ENCODE results near the gene MGMT.

Gene MGMT

GRCh38 chr10:129740532-129741279 is 273.7 kb downstream of the MGMT start:
- H3K27ac ChIP-seq (ENCODE audit: low read length), result no peak overlapping the region
- no peak overlapping the region for H3K9ac ChIP-seq (ENCODE audit: low read depth, low read length)
- no peak for DNase-seq
- no peaks in the 10 kb centered on the region for H3K27me3 ChIP-seq (ENCODE audit: insufficient read depth, low read length, poor library complexity)
- no peaks in the 10 kb centered on the region for H3K79me2 ChIP-seq (ENCODE audit: insufficient read depth, low read length)
- no peaks in the 10 kb centered on the region for H3K36me3 ChIP-seq (ENCODE audit: insufficient read depth, low read length)
- H3K4me1 ChIP-seq (ENCODE audit: insufficient read depth, low read length), result peaks cover 7% of the 10 kb centered on the region; the same call in 1 of the 2 replicates
- no peak overlapping the region for H2AFZ ChIP-seq (ENCODE audit: low read depth, low read length)
- H3K9me3 ChIP-seq (ENCODE audit: insufficient read depth, low read length, severe bottlenecking), result no peaks in the 10 kb centered on the region
- H3K4me2 ChIP-seq (ENCODE audit: insufficient read depth, low read length), result no peak overlapping the region
- H3K4me3 ChIP-seq (ENCODE audit: low read depth in 1 of 2, low read length in 2 of 2), result no peak overlapping the region
- TF ChIP-seq EZH2 (IDR thresholded peaks at IDR 0.05; ENCODE audit: borderline replicate concordance, low read depth, low read length, severe bottlenecking) (no peak), CTCF (IDR thresholded peaks at IDR 0.05; ENCODE audit: borderline replicate concordance, extremely low read depth, low read length, poor library complexity, severe bottlenecking) (no peak)
- H4K20me1 ChIP-seq (ENCODE audit: insufficient read depth, low read length), result no peaks in the 10 kb centered on the region
- no peak for ATAC-seq (ENCODE audit: insufficient read depth, low read depth)

GRCh38 chr10:129741280-129741977 is 274.4 kb downstream of the MGMT start:
- Histone ChIP-seq H4K20me1 (ENCODE audit: insufficient read depth, low read length) (no peaks in the 10 kb centered on the region), H3K4me2 (ENCODE audit: insufficient read depth, low read length) (no peak overlapping the region), H3K27ac (ENCODE audit: low read length) (no peak overlapping the region), H3K36me3 (ENCODE audit: insufficient read depth, low read length) (no peaks in the 10 kb centered on the region), H3K27me3 (ENCODE audit: insufficient read depth, low read length, poor library complexity) (no peaks in the 10 kb centered on the region), H3K4me1 (ENCODE audit: insufficient read depth, low read length) (peaks cover 7% of the 10 kb centered on the region; the same call in 1 of the 2 replicates), H3K9me3 (ENCODE audit: insufficient read depth, low read length, severe bottlenecking) (no peaks in the 10 kb centered on the region), H3K79me2 (ENCODE audit: insufficient read depth, low read length) (no peaks in the 10 kb centered on the region), H3K9ac (ENCODE audit: low read depth, low read length) (no peak overlapping the region), H3K4me3 (ENCODE audit: low read depth in 1 of 2, low read length in 2 of 2) (no peak overlapping the region), H2AFZ (ENCODE audit: low read depth, low read length) (no peak overlapping the region)
- TF ChIP-seq EZH2 (IDR thresholded peaks at IDR 0.05; ENCODE audit: borderline replicate concordance, low read depth, low read length, severe bottlenecking) (no peak), CTCF (IDR thresholded peaks at IDR 0.05; ENCODE audit: borderline replicate concordance, extremely low read depth, low read length, poor library complexity, severe bottlenecking) (no peak)
- no peak for DNase-seq
- no peak for ATAC-seq (ENCODE audit: insufficient read depth, low read depth)

- Histone ChIP-seq H3K27me3 (ENCODE audit: insufficient read depth, low read length, poor library complexity) (no peaks in the 10 kb centered on the region), H3K4me3 (ENCODE audit: low read depth in 1 of 2, low read length in 2 of 2) (no peak overlapping the region), H4K20me1 (ENCODE audit: insufficient read depth, low read length) (no peaks in the 10 kb centered on the region), H3K4me1 (ENCODE audit: insufficient read depth, low read length) (peaks cover 7% of the 10 kb centered on the region; the same call in 1 of the 2 replicates), H3K79me2 (ENCODE audit: insufficient read depth, low read length) (no peaks in the 10 kb centered on the region), H2AFZ (ENCODE audit: low read depth, low read length) (no peak overlapping the region), H3K9ac (ENCODE audit: low read depth, low read length) (no peak overlapping the region), H3K9me3 (ENCODE audit: insufficient read depth, low read length, severe bottlenecking) (no peaks in the 10 kb centered on the region), H3K36me3 (ENCODE audit: insufficient read depth, low read length) (no peaks in the 10 kb centered on the region), H3K4me2 (ENCODE audit: insufficient read depth, low read length) (no peak overlapping the region), H3K27ac (ENCODE audit: low read length) (no peak overlapping the region)
- DNase-seq, result no peak
- no peak for TF ChIP-seq CTCF (IDR thresholded peaks at IDR 0.05; ENCODE audit: borderline replicate concordance, extremely low read depth, low read length, poor library complexity, severe bottlenecking)
- TF ChIP-seq EZH2 (IDR thresholded peaks at IDR 0.05; ENCODE audit: borderline replicate concordance, low read depth, low read length, severe bottlenecking), result no peak
- no peak for ATAC-seq (ENCODE audit: insufficient read depth, low read depth)
These were observed 275.1 kb downstream of the MGMT start for GRCh38 chr10:129741978-129742741.
